WTC11 (cell line): ENCODE results near the gene FOXJ3. TPM values are rescaled to one million over a fixed set of nuclear protein-coding genes. Genes with fewer than 3 reads are reported as not detected.

Experiments
- ATAC-seq: fragments of 200-7000 bp; cut with Tn5 transposase; 2 replicates; pipeline ENCODE4 v1.10.0; 2021; ENCODE audit warnings: mild to moderate bottlenecking, moderate library complexity
- CTCF ChIA-PET: fragments of 300-600 bp; sonication (Branson Sonifier 250); formaldehyde crosslinking; loops from one replicate; lab custom pipeline; 2021; ENCODE audit warnings: antibody characterized with exemption; lab: Charles Lee
- POLR2A ChIA-PET: fragments of 350-600 bp; sonication (Branson Sonifier 250); formaldehyde crosslinking; loops from one replicate; lab custom pipeline; 2021; ENCODE audit warnings: antibody characterized with exemption; lab: Charles Lee
- DNase-seq: peaks from one replicate; pipeline ENCODE4 v3.0.0; 2021; ENCODE audit warnings: low spot score
- H3K27ac Mint-ChIP-seq: 2 replicates; pipeline ENCODE4 v1.8.0; 2021; ENCODE audit warnings: mixed read lengths
- H3K27me3 Mint-ChIP-seq: 2 replicates; pipeline ENCODE4 v1.8.0; 2021; ENCODE audit warnings: low read depth, mild to moderate bottlenecking, moderate library complexity, mixed read lengths
- H3K36me3 Mint-ChIP-seq: 2 replicates; pipeline ENCODE4 v1.8.0; 2021; ENCODE audit warnings: mixed read lengths
- H3K4me1 Mint-ChIP-seq: 2 replicates; pipeline ENCODE4 v1.8.0; 2022; ENCODE audit warnings: mixed read lengths
- H3K4me3 Mint-ChIP-seq: 2 replicates; pipeline ENCODE4 v1.8.0; 2021; ENCODE audit warnings: mild to moderate bottlenecking, moderate library complexity, mixed read lengths
- H3K9me3 Mint-ChIP-seq: 2 replicates; pipeline ENCODE4 v1.8.0; 2021; ENCODE audit warnings: mixed read lengths
- ATF2 ChIP-seq: sonication (generic); formaldehyde crosslinking; IDR thresholded peaks from 2 replicates; pipeline ENCODE4 v1.8.1; 2022; ENCODE audit warnings: low read depth, missing genetic modification reagents, borderline replicate concordance
- EMX1 ChIP-seq: fragments of 250-450 bp; sonication (Bioruptor Pico); IDR thresholded peaks from 2 replicates; pipeline ENCODE4 v1.8.0; 2021; ENCODE audit warnings: mild to moderate bottlenecking
- ETV6 ChIP-seq: sonication (generic); formaldehyde crosslinking; IDR thresholded peaks from 2 replicates; pipeline ENCODE4 v1.8.1; 2022; ENCODE audit warnings: mild to moderate bottlenecking, missing genetic modification reagents
- FOXK1 ChIP-seq: sonication (generic); formaldehyde crosslinking; IDR thresholded peaks from 2 replicates; pipeline ENCODE4 v1.8.0; 2022; ENCODE audit warnings: mild to moderate bottlenecking, moderate library complexity, missing genetic modification reagents
- GTF2I ChIP-seq: fragments of 250-450 bp; sonication (Bioruptor Pico); conservative IDR thresholded peaks from 2 replicates; pipeline ENCODE4 v1.4.0; 2021; ENCODE audit warnings: mild to moderate bottlenecking
- KAT7 ChIP-seq: sonication (generic); formaldehyde crosslinking; IDR thresholded peaks from 2 replicates; pipeline ENCODE4 v1.8.1; 2023; ENCODE audit warnings: missing genetic modification reagents, mild to moderate bottlenecking, borderline replicate concordance
- NR1H2 ChIP-seq: sonication (generic); formaldehyde crosslinking; IDR thresholded peaks from 2 replicates; pipeline ENCODE4 v1.9.0; 2021; ENCODE audit warnings: mild to moderate bottlenecking, moderate library complexity, missing genetic modification reagents
- OVOL2 ChIP-seq: fragments of 250-450 bp; sonication (Bioruptor Pico); IDR thresholded peaks from 2 replicates; pipeline ENCODE4 v1.9.0; 2021; ENCODE audit warnings: mild to moderate bottlenecking, borderline replicate concordance
- PREB ChIP-seq: sonication (generic); formaldehyde crosslinking; IDR thresholded peaks from 2 replicates; pipeline ENCODE4 v1.8.1; 2022; ENCODE audit warnings: mild to moderate bottlenecking, missing genetic modification reagents, moderate library complexity, borderline replicate concordance
- SOX15 ChIP-seq: fragments of 250-450 bp; sonication (Bioruptor Pico); IDR thresholded peaks from 2 replicates; pipeline ENCODE4 v1.9.0; 2021; ENCODE audit warnings: mild to moderate bottlenecking
- TEAD4 ChIP-seq: sonication (generic); formaldehyde crosslinking; IDR thresholded peaks from 2 replicates; pipeline ENCODE4 v1.8.0; 2022; ENCODE audit warnings: mild to moderate bottlenecking, missing genetic modification reagents
- ZBTB21 ChIP-seq: sonication (generic); formaldehyde crosslinking; IDR thresholded peaks from 2 replicates; pipeline ENCODE4 v1.8.1; 2023; ENCODE audit warnings: mild to moderate bottlenecking, missing genetic modification reagents, borderline replicate concordance
- ZNF263 ChIP-seq: sonication (generic); formaldehyde crosslinking; IDR thresholded peaks from 2 replicates; pipeline ENCODE4 v1.8.1; 2022; ENCODE audit warnings: low read depth, mild to moderate bottlenecking, moderate library complexity, missing genetic modification reagents
- ZNF396 ChIP-seq: fragments of 250-450 bp; sonication (Bioruptor Pico); IDR thresholded peaks from 2 replicates; pipeline ENCODE4 v1.8.0; 2021; ENCODE audit warnings: mild to moderate bottlenecking, moderate library complexity, borderline replicate concordance
- ZNF425 ChIP-seq: fragments of 250-450 bp; sonication (Bioruptor Pico); conservative IDR thresholded peaks from 2 replicates; pipeline ENCODE4 v1.9.0; 2021; ENCODE audit warnings: mild to moderate bottlenecking
- ZNF532 ChIP-seq: fragments of 250-450 bp; sonication (Bioruptor Pico); IDR thresholded peaks from 2 replicates; pipeline ENCODE4 v1.9.0; 2021; ENCODE audit warnings: mild to moderate bottlenecking, borderline replicate concordance
- ZSCAN18 ChIP-seq: fragments of 250-450 bp; sonication (Bioruptor Pico); IDR thresholded peaks from 2 replicates; pipeline ENCODE4 v2.1.2; 2022; ENCODE audit warnings: mild to moderate bottlenecking, moderate library complexity
- total RNA-seq: library from RNA; stranded (reverse); gene quantifications from 3 replicates; pipeline ENCODE4 v1.2.3, GENCODE V29; 2021

FOXJ3 gene
- total RNA-seq, 1 experiment from 2014 or later = 43.3 TPM

GRCh38 chr1:42192106-42192505 lies 142.9 kb downstream of the FOXJ3 start (continued):
- TF ChIP-seq ZNF425 (CRISPR knock-in tag) (no peak), KAT7 (CRISPR knock-in tag) (no peak), FOXK1 (no peak), PREB (CRISPR knock-in tag) (no peak), SOX15 (CRISPR knock-in tag) (no peak), EMX1 (CRISPR knock-in tag) (no peak)

GRCh38 chr1:42191319-42191718 lies 143.7 kb downstream of the FOXJ3 start:
- Mint-ChIP-seq H3K27ac (peak overlapping the region; percentile 9; the same call in 1 of the 2 replicates), H3K36me3 (peaks cover 17% of the 10 kb centered on the region)
- POLR2A ChIA-PET = no interaction called here

More at GRCh38 chr1:42191319-42191718, 143.7 kb downstream of the FOXJ3 start:
- DNase-seq (no peak), ATAC-seq (no peak)
- Mint-ChIP-seq H3K4me1 (no peaks in the 10 kb centered on the region), H3K4me3 (no peak overlapping the region), H3K27me3 (no peaks in the 10 kb centered on the region), H3K9me3 (no peaks in the 10 kb centered on the region)
- CTCF ChIA-PET = interaction anchor here (2.5 kb wide), 1 partner anchor 18 kb away, joined by 9 read pairs; no protein-coding TSS in a partner anchor
- no peak for TF ChIP-seq ZBTB21 (CRISPR knock-in tag)
- TF ChIP-seq ZSCAN18 (CRISPR knock-in tag) = no peak
- TF ChIP-seq ZNF263 = no peak
- TF ChIP-seq NR1H2 = no peak
- no peak for TF ChIP-seq OVOL2 (CRISPR knock-in tag)
- TF ChIP-seq ETV6 (CRISPR knock-in tag) = no peak
- TF ChIP-seq ZNF396 = no peak
- TF ChIP-seq ZNF532 (CRISPR knock-in tag) = no peak
- no peak for TF ChIP-seq TEAD4
- TF ChIP-seq GTF2I = no peak
- no peak for TF ChIP-seq PREB (CRISPR knock-in tag)
- no peak for TF ChIP-seq ATF2 (CRISPR knock-in tag)
